ENCODE measurements around the gene ITIH5.

ITIH5 gene

GRCh38 chr10:7518693-7519092 is 148.1 kb downstream of the ITIH5 start:
- no peak for DNase-seq (ENCODE audit: low read depth)

DNA sequence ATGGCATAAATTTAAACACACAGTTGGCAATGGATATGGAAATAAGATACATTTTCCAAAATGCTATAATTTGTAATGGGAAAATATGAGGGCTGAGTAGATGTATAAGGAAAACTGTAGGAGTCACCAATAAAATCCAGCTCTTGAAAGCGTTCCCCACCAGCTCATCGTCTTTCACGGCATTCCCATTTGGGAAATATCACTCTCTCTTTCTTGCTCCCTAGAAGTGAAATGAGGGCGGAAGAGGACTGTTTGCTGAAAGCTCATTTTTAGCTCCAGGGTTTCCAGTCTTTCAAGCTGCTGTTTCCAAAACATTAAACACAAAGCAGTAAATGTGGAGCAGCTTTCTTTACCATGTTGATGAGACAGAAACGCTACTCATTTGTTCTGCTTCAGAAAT is 151.3 kb downstream of the ITIH5 start:
- no peak for DNase-seq (ENCODE audit: low read depth)

DNA sequence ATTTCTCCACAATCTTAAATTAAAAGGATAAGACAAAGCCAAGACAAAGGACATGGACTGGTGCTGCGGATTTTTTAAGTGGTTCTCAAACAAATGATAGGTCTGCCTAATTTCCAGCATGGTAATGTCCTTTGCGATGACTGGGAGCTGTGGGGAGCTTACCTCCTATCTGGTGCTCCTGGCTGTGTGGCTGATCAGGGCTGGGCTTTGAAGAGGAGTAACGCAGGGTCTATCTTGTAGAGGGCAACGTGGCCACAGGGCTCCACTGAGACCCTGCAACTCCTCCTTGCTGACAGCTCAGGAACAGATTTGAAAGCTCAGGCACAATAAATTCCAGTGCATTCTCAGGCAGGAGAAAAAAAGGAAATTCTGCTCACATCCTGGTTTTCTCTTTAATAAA is 152.8 kb downstream of the ITIH5 start:
- DNase-seq (ENCODE audit: low read depth): no peak

- DNase-seq (ENCODE audit: low read depth): no peak
These were observed 153.3 kb downstream of the ITIH5 start for GRCh38 chr10:7513455-7513854.

GRCh38 chr10:7512487-7512886 is 154.3 kb downstream of the ITIH5 start:
- DNase-seq (ENCODE audit: low read depth): no peak

GRCh38 chr10:7511612-7512011 is 155.2 kb downstream of the ITIH5 start:
- no peak for DNase-seq (ENCODE audit: low read depth)

Data from HS-27A (cell line).